WI38 (cell line): ENCODE results near the gene USE1.

ENCODE experiments used
- H3K4me3 ChIP-seq: 2 replicates; pipeline ENCODE4 v1.5.1; 2011; ENCODE audit warnings: low read depth, mild to moderate bottlenecking, control low read depth, low read length
- TF ChIP-seq, protein P1 (sequence below): IDR thresholded peaks from 2 replicates; pipeline ENCODE4 v1.5.1; 2012; ENCODE audit warnings: low read depth, mild to moderate bottlenecking, control low read depth, low read length

The USE1 gene

DNA sequence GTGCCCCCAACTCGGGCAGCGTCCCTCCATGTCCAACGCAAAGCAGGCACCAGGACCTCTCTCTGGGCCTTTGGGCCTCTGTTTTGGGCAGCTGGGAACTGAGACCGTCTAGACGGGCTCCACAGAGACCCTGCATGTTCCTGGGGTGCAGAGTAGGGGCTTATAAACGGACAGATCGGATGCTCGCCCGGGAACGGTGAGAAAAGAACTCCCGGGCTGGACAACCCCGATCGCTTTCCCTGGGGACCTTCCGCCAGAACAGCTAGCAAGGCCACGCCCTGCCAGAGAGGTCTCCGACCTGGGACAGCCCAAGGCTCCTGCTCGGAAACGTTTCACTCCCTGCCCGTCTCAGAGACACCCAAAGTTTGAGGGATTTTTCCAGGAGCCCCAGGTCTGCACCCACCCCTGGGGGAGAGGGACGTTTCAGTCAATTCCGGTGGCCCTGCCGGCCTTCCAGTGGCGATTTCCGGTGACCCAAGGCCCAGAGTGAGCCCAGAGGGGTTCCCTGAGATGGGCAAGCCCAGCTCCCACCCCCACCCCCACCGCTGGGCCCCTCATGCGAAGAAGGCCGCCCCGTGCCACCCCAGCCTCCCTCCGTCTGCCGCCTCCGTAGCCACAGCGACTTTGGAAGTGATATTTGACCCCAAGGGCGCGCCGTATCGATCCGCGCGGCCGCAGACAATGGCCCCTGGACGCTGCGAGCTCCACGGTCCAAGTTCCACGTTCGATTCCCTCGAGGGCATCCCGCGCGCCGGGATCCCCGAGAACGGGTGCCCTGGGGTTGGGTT is 28.9 kb downstream of the USE1 start:
- TF ChIP-seq, protein P1, sequence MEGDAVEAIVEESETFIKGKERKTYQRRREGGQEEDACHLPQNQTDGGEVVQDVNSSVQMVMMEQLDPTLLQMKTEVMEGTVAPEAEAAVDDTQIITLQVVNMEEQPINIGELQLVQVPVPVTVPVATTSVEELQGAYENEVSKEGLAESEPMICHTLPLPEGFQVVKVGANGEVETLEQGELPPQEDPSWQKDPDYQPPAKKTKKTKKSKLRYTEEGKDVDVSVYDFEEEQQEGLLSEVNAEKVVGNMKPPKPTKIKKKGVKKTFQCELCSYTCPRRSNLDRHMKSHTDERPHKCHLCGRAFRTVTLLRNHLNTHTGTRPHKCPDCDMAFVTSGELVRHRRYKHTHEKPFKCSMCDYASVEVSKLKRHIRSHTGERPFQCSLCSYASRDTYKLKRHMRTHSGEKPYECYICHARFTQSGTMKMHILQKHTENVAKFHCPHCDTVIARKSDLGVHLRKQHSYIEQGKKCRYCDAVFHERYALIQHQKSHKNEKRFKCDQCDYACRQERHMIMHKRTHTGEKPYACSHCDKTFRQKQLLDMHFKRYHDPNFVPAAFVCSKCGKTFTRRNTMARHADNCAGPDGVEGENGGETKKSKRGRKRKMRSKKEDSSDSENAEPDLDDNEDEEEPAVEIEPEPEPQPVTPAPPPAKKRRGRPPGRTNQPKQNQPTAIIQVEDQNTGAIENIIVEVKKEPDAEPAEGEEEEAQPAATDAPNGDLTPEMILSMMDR: no peak
- peak overlapping the region; percentile 84 for H3K4me3 ChIP-seq

DNA sequence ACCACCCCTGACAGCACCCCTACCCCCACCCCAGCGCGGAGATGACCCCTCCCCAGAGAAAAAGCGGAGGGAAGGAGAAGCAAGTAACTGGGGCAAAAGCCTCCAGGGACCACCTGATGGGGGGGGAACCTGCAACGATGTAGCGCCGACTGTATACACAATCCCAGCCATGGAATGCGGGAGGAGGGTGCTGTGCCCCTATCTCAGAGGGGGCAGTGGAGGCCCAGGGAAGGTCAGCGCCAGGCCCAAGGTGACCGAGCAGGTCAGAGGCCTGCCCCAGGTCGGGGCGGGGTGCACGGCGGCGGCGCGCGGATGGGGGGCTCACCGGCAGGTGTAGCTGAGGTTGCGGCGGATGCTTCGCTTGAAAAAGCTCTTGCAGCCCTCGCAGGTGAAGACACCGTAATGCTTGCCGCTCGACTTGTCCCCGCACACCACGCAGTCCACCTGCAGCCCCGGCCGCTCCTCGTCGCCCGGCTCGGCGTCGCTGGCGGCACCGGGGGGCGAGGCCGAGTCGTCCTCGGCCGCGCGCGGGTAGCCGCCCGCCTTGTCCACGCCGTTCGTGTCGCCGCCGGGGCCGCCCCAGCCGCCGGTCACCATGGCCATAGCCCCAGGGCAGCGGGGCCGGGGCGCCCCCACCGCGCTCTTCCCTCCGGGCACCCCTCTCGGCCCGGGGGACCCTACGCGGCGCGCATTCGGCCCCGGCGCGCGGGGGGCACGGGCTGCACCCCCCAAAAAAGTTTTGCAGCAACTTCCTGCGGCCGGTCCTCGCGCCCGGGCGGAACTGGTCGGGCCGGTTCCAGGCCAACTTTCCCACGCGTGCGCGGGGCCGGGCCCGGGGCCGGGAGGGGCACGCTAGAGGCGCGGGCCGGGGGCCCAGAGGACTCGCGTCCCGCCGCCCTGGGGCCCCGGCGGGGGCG is 29.7 kb downstream of the USE1 start:
- peak overlapping the region; percentile 84 for H3K4me3 ChIP-seq
- TF ChIP-seq, protein P1: no peak

DNA sequence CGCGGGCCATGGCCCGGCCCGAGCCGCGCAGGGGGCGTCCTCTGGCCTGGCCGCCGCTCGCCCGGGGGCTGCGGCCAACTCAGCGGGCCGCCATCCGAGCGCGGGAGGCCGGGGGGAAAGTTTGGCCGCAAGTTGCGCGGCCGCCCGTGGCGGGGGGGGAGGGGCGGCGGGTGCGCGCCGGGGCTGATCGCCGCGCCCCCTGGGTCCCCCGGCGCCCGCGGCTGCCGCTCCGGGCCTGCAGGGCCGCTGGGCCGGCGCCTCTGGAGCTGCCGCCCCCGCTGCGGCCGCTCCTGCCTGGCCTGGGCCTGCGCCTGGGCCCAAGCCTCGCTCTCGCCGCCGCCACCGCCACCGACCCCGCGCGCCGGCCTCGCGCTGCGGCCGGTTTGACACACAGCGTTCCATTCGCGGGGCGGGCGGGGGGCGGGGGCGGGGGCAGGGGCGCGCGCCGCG is 30.4 kb downstream of the USE1 start, which contains the start of gene NR2F6:
NR2F6 (minus strand) TSS at position 385 of the 450 bp plus-strand sequence. CDS start 699 bp downstream, outside the sequence.
- TF ChIP-seq, protein P1: no peak
- H3K4me3 ChIP-seq: peak within 1 kb of the TSS; percentile 84

DNA sequence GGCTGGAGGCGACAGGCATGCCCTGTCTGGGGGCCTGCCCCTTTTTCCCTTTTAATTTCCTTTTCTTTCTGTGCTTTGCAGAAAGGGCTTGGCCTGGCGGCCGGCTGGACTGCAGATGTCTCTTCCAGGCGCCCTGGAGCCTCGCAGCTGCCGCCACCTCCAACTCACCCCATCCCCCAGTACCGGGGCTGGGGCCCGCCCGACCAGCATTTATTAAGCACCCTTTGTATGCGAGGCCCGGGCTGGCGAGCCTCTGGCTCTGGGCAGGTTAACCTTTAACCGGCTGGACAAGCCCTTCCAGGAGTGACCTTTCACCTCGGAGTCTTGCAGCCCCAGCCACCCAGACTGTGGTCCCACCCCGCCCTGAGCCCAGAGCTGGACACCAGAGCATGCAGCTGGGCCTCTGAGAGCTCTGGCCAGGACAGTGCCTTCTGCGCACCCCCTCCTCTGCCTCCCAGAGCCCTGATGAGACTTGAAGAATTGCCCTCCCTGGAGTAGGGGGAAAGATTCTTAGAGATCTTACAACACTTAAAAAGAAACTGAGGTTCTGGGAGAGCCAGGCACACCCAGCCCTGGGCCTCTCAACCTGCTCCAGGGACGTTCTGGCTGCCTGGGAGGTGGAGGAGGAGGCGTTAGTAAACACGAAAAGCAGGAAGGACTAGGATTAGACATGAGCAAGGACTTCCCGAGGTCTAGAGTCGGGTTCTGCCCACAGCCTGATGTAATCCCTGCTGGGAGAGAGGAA is 31.7 kb downstream of the USE1 start:
- TF ChIP-seq, protein P1: no peak
- H3K4me3 ChIP-seq: peak overlapping the region; percentile 42

DNA sequence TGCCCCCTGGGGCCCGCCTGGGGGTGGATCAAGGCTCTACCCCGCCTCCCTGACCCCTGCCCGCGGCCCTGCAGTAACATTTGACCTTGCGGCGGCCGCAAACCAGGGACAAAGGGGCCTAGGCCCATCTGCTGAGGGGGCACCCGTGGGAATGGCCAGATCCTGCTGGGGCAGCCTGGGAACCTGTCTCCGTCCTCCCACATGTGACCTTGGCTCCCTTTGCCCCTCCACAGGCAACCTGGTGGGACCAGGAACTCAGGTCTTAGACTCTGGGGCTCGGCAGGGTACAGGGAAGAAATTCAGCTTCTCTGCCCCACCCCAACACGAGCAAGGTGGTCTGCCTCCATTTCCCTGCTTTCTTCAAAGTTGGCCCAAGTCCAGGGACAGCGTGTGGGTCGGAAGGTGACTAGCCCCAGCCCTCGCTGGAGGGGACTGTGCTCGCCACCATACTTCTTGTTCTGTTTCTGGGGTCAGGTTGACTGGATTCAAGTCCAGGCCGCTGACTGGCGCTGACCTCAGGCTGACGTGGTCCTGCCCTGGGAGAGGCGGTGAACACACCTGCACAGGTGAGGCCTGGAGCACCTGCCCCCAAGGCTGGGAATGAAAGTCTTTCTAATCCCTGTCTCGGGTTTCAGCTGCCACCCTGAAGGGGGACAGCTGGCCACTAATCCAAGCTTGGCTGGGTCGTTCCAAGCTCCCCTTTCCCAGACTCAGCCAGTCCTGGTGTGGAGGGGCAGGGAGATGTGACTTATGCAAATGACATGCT is 33.0 kb downstream of the USE1 start:
- TF ChIP-seq, protein P1: no peak
- no peak overlapping the region for H3K4me3 ChIP-seq

DNA sequence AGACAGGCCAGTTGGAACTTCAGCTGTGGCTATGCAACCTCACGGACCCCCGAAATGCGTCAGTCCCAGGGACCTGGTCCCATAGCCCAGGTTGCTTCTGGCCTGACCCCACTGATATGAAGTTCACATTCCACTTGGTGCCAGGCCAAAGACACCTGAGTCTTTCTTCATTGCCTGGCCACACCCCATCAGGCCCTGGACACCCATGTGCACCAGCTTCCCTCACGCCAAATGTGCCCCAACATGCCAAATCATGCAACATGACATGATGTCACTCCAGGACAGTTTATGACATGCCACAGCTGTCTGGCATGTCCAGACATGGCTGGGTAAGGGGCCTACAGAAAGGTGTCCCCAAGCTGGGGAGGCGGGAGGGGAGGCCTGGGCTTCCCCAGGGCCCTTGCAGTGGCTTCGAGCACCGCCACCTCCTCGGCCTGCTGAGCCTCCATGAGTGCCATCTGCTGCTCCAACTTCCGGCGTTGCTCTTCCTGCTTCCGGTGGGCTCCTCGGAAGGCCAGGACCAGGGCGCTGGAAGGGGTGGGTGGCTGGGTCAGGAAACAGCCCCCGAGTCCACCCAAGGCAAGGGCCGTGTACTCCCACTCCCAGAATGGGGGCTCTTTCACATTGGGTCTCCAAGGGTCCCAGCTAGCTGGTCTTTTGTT is 34.9 kb downstream of the USE1 start:
- TF ChIP-seq, protein P1: no peak
- H3K4me3 ChIP-seq: no peak overlapping the region
